Mammary epithelial cell (primary cell): Measurements from ENCODE around the gene DPF3.

Experiments
- EZH2 ChIP-seq: IDR thresholded peaks from 2 replicates; pipeline ENCODE4 v1.6.1; 2012; ENCODE audit warnings: low read length, inconsistent platforms, borderline replicate concordance
- TF ChIP-seq, protein P1 (sequence below), 2 donors: IDR thresholded peaks in 1 of 2; conservative IDR thresholded peaks in 1 of 2; 2 replicates each; pipeline ENCODE4 v1.5.1; 2011 to 2012; ENCODE audit warnings: inconsistent platforms in 2 of 2, low read length in 2 of 2, mild to moderate bottlenecking in 2 of 2, control low read depth in 1 of 2, low read depth in 1 of 2; ENCODE audit not compliant: insufficient read depth in 1 of 2; ENCODE audit errors: extremely low read depth in 1 of 2

DNA sequence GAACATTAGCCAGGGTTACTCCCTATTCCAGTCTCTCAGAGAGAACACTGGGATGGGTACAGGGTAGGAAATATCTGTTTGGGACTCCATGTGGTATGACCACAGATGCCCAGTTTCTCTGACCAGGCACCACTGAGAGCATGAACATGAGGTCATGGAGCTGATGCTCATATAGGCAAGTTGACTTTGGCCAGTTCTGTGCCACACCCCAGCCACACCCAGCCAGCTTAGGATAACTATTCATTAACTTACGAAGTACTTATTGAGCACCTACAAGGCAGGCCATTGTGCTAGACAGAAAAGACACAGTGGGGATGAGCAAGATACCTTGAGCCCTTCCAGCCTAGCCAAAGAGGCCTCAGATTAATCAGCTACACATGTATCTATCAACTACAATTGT lies 262.5 kb downstream of the DPF3 start:
- TF ChIP-seq, protein P1, sequence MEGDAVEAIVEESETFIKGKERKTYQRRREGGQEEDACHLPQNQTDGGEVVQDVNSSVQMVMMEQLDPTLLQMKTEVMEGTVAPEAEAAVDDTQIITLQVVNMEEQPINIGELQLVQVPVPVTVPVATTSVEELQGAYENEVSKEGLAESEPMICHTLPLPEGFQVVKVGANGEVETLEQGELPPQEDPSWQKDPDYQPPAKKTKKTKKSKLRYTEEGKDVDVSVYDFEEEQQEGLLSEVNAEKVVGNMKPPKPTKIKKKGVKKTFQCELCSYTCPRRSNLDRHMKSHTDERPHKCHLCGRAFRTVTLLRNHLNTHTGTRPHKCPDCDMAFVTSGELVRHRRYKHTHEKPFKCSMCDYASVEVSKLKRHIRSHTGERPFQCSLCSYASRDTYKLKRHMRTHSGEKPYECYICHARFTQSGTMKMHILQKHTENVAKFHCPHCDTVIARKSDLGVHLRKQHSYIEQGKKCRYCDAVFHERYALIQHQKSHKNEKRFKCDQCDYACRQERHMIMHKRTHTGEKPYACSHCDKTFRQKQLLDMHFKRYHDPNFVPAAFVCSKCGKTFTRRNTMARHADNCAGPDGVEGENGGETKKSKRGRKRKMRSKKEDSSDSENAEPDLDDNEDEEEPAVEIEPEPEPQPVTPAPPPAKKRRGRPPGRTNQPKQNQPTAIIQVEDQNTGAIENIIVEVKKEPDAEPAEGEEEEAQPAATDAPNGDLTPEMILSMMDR (conservative IDR thresholded peaks at IDR 0.05 in 1 of 2, IDR thresholded peaks at IDR 0.05 in 1 of 2; ENCODE audit: extremely low read depth in 1 of 2, insufficient read depth in 1 of 2, low read depth in 1 of 2, low read length in 2 of 2) = no peak
- no peak for TF ChIP-seq EZH2
